GM23338 (cell line): Measurements from ENCODE around the gene MSS51.

Experiments used
- CREB1 ChIP-seq: fragments of 250-450 bp; sonication (Bioruptor Pico); IDR thresholded peaks from 2 replicates; pipeline ENCODE4 v1.5.0; 2020; ENCODE audit warnings: low read depth, mild to moderate bottlenecking, moderate library complexity
- EZH2 ChIP-seq: fragments of 200-600 bp; sonication (generic); IDR thresholded peaks from one replicate; pipeline ENCODE4 v1.8.0; 2017; ENCODE audit warnings: antibody characterized with exemption, mild to moderate bottlenecking, low read depth; ENCODE audit not compliant: unreplicated experiment
- EZH2phosphoT487 ChIP-seq: fragments of 200-600 bp; sonication (generic); IDR thresholded peaks from one replicate; pipeline ENCODE4 v1.8.1; 2018; ENCODE audit warnings: antibody characterized with exemption; ENCODE audit not compliant: unreplicated experiment
- JUNB ChIP-seq: IDR thresholded peaks from one replicate; pipeline ENCODE4 v1.6.1; 2016; ENCODE audit warnings: antibody characterized with exemption; ENCODE audit not compliant: unreplicated experiment
- NANOG ChIP-seq: IDR thresholded peaks from 2 replicates; pipeline ENCODE4 v1.6.1; 2016; ENCODE audit warnings: antibody characterized with exemption, borderline replicate concordance
- POLR2AphosphoS5 ChIP-seq: IDR thresholded peaks from 2 replicates; pipeline ENCODE4 v1.6.1; 2016; ENCODE audit warnings: antibody characterized with exemption, low read depth
- STAT1 ChIP-seq: IDR thresholded peaks from one replicate; pipeline ENCODE4 v1.6.1; 2016; ENCODE audit warnings: antibody characterized with exemption; ENCODE audit not compliant: unreplicated experiment
- ZNF114 ChIP-seq: fragments of 250-450 bp; sonication (Bioruptor Pico); IDR thresholded peaks from 2 replicates; pipeline ENCODE4 v1.5.0; 2020; ENCODE audit warnings: mild to moderate bottlenecking, moderate library complexity
- ZNF331 ChIP-seq: fragments of 250-450 bp; sonication (Bioruptor Pico); IDR thresholded peaks from 2 replicates; pipeline ENCODE4 v1.5.0; 2020; ENCODE audit warnings: low read depth, mild to moderate bottlenecking, moderate library complexity
- TF ChIP-seq, protein P1 (sequence below), 2 experiments: fragments of 200-600 bp in 1 of 2; sonication (generic) in 1 of 2; conservative IDR thresholded peaks; 2 replicates each; pipeline versions ENCODE4 v1.5.1 to v1.6.1; 2016 to 2017; ENCODE audit warnings: antibody characterized with exemption in 2 of 2, low read depth in 2 of 2, mild to moderate bottlenecking in 2 of 2, moderate library complexity in 1 of 2
- TF ChIP-seq, protein P2 (sequence below): IDR thresholded peaks from one replicate; pipeline ENCODE4 v1.6.1; 2018; ENCODE audit warnings: antibody characterized with exemption; ENCODE audit not compliant: unreplicated experiment
- TF ChIP-seq, protein P3 (sequence below): IDR thresholded peaks from 2 replicates; pipeline ENCODE4 v1.6.1; 2016; ENCODE audit warnings: antibody characterized with exemption
- TF ChIP-seq, protein P4 (sequence below): fragments of 250-450 bp; sonication (Bioruptor Pico); IDR thresholded peaks from 2 replicates; pipeline ENCODE4 v1.5.0; 2020; ENCODE audit warnings: mild to moderate bottlenecking, moderate library complexity

DNA sequence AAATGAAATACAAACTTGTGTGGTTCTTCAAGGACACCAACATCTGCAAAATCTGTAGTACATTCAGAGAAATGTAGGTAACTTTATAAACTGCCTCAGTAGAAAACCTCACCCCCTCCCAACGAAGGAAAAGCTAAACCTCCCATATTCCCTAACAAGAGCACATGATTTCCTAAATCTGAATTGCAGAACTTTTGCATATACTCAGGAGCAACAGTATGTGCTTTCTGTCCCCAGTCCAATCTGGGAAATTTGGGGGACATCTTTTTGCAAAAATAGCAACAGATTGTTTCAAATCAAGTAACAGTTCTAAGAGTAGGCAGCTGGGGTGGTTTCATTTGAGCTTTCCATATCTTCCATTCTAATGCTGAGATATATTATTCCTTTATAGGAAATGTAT lies 15.8 kb upstream of the MSS51 start:
- TF ChIP-seq, protein P1, sequence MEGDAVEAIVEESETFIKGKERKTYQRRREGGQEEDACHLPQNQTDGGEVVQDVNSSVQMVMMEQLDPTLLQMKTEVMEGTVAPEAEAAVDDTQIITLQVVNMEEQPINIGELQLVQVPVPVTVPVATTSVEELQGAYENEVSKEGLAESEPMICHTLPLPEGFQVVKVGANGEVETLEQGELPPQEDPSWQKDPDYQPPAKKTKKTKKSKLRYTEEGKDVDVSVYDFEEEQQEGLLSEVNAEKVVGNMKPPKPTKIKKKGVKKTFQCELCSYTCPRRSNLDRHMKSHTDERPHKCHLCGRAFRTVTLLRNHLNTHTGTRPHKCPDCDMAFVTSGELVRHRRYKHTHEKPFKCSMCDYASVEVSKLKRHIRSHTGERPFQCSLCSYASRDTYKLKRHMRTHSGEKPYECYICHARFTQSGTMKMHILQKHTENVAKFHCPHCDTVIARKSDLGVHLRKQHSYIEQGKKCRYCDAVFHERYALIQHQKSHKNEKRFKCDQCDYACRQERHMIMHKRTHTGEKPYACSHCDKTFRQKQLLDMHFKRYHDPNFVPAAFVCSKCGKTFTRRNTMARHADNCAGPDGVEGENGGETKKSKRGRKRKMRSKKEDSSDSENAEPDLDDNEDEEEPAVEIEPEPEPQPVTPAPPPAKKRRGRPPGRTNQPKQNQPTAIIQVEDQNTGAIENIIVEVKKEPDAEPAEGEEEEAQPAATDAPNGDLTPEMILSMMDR (conservative IDR thresholded peaks at IDR 0.05; ENCODE audit: low read depth in 2 of 2): no peak
- TF ChIP-seq EZH2 (no peak), JUNB (no peak), CREB1 (CRISPR knock-in tag) (no peak), EZH2phosphoT487 (no peak), NANOG (no peak), POLR2AphosphoS5 (no peak), STAT1 (no peak), ZNF331 (CRISPR knock-in tag) (no peak), ZNF114 (CRISPR knock-in tag) (no peak)
- TF ChIP-seq, protein P2, sequence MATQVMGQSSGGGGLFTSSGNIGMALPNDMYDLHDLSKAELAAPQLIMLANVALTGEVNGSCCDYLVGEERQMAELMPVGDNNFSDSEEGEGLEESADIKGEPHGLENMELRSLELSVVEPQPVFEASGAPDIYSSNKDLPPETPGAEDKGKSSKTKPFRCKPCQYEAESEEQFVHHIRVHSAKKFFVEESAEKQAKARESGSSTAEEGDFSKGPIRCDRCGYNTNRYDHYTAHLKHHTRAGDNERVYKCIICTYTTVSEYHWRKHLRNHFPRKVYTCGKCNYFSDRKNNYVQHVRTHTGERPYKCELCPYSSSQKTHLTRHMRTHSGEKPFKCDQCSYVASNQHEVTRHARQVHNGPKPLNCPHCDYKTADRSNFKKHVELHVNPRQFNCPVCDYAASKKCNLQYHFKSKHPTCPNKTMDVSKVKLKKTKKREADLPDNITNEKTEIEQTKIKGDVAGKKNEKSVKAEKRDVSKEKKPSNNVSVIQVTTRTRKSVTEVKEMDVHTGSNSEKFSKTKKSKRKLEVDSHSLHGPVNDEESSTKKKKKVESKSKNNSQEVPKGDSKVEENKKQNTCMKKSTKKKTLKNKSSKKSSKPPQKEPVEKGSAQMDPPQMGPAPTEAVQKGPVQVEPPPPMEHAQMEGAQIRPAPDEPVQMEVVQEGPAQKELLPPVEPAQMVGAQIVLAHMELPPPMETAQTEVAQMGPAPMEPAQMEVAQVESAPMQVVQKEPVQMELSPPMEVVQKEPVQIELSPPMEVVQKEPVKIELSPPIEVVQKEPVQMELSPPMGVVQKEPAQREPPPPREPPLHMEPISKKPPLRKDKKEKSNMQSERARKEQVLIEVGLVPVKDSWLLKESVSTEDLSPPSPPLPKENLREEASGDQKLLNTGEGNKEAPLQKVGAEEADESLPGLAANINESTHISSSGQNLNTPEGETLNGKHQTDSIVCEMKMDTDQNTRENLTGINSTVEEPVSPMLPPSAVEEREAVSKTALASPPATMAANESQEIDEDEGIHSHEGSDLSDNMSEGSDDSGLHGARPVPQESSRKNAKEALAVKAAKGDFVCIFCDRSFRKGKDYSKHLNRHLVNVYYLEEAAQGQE: no peak
- TF ChIP-seq, protein P3, sequence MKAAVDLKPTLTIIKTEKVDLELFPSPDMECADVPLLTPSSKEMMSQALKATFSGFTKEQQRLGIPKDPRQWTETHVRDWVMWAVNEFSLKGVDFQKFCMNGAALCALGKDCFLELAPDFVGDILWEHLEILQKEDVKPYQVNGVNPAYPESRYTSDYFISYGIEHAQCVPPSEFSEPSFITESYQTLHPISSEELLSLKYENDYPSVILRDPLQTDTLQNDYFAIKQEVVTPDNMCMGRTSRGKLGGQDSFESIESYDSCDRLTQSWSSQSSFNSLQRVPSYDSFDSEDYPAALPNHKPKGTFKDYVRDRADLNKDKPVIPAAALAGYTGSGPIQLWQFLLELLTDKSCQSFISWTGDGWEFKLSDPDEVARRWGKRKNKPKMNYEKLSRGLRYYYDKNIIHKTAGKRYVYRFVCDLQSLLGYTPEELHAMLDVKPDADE: no peak
- TF ChIP-seq, protein P4, sequence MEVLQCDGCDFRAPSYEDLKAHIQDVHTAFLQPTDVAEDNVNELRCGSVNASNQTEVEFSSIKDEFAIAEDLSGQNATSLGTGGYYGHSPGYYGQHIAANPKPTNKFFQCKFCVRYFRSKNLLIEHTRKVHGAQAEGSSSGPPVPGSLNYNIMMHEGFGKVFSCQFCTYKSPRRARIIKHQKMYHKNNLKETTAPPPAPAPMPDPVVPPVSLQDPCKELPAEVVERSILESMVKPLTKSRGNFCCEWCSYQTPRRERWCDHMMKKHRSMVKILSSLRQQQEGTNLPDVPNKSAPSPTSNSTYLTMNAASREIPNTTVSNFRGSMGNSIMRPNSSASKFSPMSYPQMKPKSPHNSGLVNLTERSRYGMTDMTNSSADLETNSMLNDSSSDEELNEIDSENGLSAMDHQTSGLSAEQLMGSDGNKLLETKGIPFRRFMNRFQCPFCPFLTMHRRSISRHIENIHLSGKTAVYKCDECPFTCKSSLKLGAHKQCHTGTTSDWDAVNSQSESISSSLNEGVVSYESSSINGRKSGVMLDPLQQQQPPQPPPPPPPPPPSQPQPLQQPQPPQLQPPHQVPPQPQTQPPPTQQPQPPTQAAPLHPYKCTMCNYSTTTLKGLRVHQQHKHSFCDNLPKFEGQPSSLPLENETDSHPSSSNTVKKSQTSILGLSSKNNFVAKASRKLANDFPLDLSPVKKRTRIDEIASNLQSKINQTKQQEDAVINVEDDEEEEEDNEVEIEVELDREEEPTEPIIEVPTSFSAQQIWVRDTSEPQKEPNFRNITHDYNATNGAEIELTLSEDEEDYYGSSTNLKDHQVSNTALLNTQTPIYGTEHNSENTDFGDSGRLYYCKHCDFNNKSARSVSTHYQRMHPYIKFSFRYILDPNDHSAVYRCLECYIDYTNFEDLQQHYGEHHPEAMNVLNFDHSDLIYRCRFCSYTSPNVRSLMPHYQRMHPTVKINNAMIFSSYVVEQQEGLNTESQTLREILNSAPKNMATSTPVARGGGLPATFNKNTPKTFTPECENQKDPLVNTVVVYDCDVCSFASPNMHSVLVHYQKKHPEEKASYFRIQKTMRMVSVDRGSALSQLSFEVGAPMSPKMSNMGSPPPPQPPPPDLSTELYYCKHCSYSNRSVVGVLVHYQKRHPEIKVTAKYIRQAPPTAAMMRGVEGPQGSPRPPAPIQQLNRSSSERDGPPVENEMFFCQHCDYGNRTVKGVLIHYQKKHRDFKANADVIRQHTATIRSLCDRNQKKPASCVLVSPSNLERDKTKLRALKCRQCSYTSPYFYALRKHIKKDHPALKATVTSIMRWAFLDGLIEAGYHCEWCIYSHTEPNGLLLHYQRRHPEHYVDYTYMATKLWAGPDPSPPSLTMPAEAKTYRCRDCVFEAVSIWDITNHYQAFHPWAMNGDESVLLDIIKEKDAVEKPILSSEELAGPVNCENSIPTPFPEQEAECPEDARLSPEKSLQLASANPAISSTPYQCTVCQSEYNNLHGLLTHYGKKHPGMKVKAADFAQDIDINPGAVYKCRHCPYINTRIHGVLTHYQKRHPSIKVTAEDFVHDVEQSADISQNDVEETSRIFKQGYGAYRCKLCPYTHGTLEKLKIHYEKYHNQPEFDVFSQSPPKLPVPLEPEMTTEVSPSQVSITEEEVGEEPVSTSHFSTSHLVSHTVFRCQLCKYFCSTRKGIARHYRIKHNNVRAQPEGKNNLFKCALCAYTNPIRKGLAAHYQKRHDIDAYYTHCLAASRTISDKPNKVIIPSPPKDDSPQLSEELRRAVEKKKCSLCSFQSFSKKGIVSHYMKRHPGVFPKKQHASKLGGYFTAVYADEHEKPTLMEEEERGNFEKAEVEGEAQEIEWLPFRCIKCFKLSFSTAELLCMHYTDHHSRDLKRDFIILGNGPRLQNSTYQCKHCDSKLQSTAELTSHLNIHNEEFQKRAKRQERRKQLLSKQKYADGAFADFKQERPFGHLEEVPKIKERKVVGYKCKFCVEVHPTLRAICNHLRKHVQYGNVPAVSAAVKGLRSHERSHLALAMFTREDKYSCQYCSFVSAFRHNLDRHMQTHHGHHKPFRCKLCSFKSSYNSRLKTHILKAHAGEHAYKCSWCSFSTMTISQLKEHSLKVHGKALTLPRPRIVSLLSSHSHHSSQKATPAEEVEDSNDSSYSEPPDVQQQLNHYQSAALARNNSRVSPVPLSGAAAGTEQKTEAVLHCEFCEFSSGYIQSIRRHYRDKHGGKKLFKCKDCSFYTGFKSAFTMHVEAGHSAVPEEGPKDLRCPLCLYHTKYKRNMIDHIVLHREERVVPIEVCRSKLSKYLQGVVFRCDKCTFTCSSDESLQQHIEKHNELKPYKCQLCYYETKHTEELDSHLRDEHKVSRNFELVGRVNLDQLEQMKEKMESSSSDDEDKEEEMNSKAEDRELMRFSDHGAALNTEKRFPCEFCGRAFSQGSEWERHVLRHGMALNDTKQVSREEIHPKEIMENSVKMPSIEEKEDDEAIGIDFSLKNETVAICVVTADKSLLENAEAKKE (CRISPR knock-in tag): no peak
